Measurements from ENCODE around the gene KIAA0513. TPM values are rescaled to one million over a fixed set of nuclear protein-coding genes. Genes with fewer than 3 reads are reported as not detected.

Gene KIAA0513
- total RNA-seq, 1 experiment from 2014 or later = 2.9 TPM

- no peaks in the 10 kb centered on the region for H3K9me3 ChIP-seq (ENCODE audit: low read depth, low read length, poor library complexity, severe bottlenecking)
- BruUV-seq (replicated peaks) = no TSS peak
- POLR2A ChIA-PET (ENCODE audit: low non-redundant PET) = no interaction called here
- peaks cover 4% of the 10 kb centered on the region for H3K27me3 ChIP-seq (replicated peaks; ENCODE audit: insufficient read depth, low read depth, low read length, poor library complexity)
- no peak overlapping the region for H3K27ac ChIP-seq (ENCODE audit: low read depth, low read length, poor library complexity, severe bottlenecking)
- no peak for TF ChIP-seq EZH2 (IDR thresholded peaks at IDR 0.05; ENCODE audit: borderline replicate concordance, low read depth, low read length, poor library complexity, severe bottlenecking)
- TF ChIP-seq, protein P1, sequence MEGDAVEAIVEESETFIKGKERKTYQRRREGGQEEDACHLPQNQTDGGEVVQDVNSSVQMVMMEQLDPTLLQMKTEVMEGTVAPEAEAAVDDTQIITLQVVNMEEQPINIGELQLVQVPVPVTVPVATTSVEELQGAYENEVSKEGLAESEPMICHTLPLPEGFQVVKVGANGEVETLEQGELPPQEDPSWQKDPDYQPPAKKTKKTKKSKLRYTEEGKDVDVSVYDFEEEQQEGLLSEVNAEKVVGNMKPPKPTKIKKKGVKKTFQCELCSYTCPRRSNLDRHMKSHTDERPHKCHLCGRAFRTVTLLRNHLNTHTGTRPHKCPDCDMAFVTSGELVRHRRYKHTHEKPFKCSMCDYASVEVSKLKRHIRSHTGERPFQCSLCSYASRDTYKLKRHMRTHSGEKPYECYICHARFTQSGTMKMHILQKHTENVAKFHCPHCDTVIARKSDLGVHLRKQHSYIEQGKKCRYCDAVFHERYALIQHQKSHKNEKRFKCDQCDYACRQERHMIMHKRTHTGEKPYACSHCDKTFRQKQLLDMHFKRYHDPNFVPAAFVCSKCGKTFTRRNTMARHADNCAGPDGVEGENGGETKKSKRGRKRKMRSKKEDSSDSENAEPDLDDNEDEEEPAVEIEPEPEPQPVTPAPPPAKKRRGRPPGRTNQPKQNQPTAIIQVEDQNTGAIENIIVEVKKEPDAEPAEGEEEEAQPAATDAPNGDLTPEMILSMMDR (conservative IDR thresholded peaks at IDR 0.05; ENCODE audit: low read depth, low read length) = no peak
- DNase-seq (ENCODE audit: low spot score) = no peak
- CTCF ChIA-PET = no interaction called here
- no peaks in the 10 kb centered on the region for H3K36me3 ChIP-seq (ENCODE audit: insufficient read depth, low read length, poor library complexity, severe bottlenecking)
- intact Hi-C loops (cut with micrococcal nuclease; ENCODE audit: unreplicated experiment) = loop anchor here (2.0 kb wide), 1 partner anchor 58 kb away; no protein-coding TSS in a partner anchor
- peaks cover 23% of the 10 kb centered on the region for H3K4me1 ChIP-seq (ENCODE audit: insufficient read depth, low read length, poor library complexity, severe bottlenecking)
- H3K4me3 ChIP-seq (ENCODE audit: low read depth, low read length, poor library complexity, severe bottlenecking) = peak overlapping the region; percentile 97
Observed at GRCh38 chr16:85028685-85029407, 1.3 kb downstream of the KIAA0513 start.

DNA sequence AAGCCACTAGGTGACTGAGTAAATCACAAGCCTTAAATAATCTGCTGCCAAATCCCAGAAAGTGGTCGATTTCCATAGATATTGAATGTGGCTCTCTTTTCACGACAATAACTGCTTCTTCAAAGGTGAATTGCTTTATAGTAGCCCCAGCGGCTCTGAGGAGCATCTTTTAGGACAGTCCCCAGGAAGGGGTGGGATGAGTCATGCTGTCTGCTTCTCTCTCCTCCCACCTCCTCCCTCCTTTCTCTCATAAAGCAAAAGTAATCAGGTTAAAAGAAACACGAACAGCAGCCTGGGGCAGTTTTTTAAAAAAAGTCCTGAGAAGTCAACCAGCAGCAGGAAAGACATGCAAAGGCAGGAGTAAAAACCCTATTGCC is 1.8 kb downstream of the KIAA0513 start:
- DNase-seq (ENCODE audit: low spot score) = peak; percentile 46
- Histone ChIP-seq H3K27me3 (replicated peaks; ENCODE audit: insufficient read depth, low read depth, low read length, poor library complexity) (peaks cover 4% of the 10 kb centered on the region), H3K27ac (ENCODE audit: low read depth, low read length, poor library complexity, severe bottlenecking) (no peak overlapping the region), H3K36me3 (ENCODE audit: insufficient read depth, low read length, poor library complexity, severe bottlenecking) (no peaks in the 10 kb centered on the region), H3K4me3 (ENCODE audit: low read depth, low read length, poor library complexity, severe bottlenecking) (peak overlapping the region; percentile 97), H3K9me3 (ENCODE audit: low read depth, low read length, poor library complexity, severe bottlenecking) (no peaks in the 10 kb centered on the region), H3K4me1 (ENCODE audit: insufficient read depth, low read length, poor library complexity, severe bottlenecking) (peaks cover 23% of the 10 kb centered on the region)
- no TSS peak for BruUV-seq (replicated peaks)
- ChIA-PET POLR2A (ENCODE audit: low non-redundant PET) (no interaction called here), CTCF (no interaction called here)
- intact Hi-C loops (cut with micrococcal nuclease; ENCODE audit: unreplicated experiment) = loop anchor here (2.0 kb wide), 1 partner anchor 57 kb away; no protein-coding TSS in a partner anchor
- no peak for TF ChIP-seq EZH2 (IDR thresholded peaks at IDR 0.05; ENCODE audit: borderline replicate concordance, low read depth, low read length, poor library complexity, severe bottlenecking)
- TF ChIP-seq, protein P1 (conservative IDR thresholded peaks at IDR 0.05; ENCODE audit: low read depth, low read length) = no peak

DNA sequence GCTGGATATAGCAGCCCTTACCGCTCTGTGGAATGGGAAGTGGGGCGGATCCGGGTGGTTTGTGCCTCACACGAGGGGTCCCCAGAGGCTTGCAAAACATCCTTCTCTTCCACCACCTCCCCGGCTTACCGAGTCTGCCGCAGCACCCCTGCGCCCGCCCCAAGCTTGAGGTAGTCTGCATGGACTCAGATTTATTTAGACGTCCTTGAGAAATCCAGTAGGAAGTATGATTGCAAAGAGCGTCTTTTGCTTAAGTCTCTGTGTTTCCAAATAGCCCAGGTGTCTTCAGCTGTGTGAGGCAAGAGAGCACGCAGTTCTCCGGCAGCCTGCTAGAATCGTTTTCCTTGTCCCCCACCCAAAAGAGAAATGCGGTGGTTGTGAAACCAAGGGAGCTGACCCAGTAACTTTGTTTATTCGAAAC is 2.4 kb downstream of the KIAA0513 start:
- TF ChIP-seq EZH2 (IDR thresholded peaks at IDR 0.05; ENCODE audit: borderline replicate concordance, low read depth, low read length, poor library complexity, severe bottlenecking) = no peak
- TF ChIP-seq, protein P1 (conservative IDR thresholded peaks at IDR 0.05; ENCODE audit: low read depth, low read length) = no peak
- ChIA-PET POLR2A (ENCODE audit: low non-redundant PET) (no interaction called here), CTCF (interaction anchor here (0.5 to 1.0 kb wide), 2 partner anchors 56 to 78 kb away, joined by 3 to 5 read pairs; no protein-coding TSS in a partner anchor)
- H3K9me3 ChIP-seq (ENCODE audit: low read depth, low read length, poor library complexity, severe bottlenecking) = no peaks in the 10 kb centered on the region
- peaks cover 4% of the 10 kb centered on the region for H3K27me3 ChIP-seq (replicated peaks; ENCODE audit: insufficient read depth, low read depth, low read length, poor library complexity)
- H3K27ac ChIP-seq (ENCODE audit: low read depth, low read length, poor library complexity, severe bottlenecking) = no peak overlapping the region
- intact Hi-C loops (cut with micrococcal nuclease; ENCODE audit: unreplicated experiment) = loop anchor here (2.0 kb wide), 1 partner anchor 57 kb away; no protein-coding TSS in a partner anchor
- H3K4me3 ChIP-seq (ENCODE audit: low read depth, low read length, poor library complexity, severe bottlenecking) = no peak overlapping the region
- no TSS peak for BruUV-seq (replicated peaks)
- H3K4me1 ChIP-seq (ENCODE audit: insufficient read depth, low read length, poor library complexity, severe bottlenecking) = peaks cover 23% of the 10 kb centered on the region
- DNase-seq (ENCODE audit: low spot score) = no peak
- H3K36me3 ChIP-seq (ENCODE audit: insufficient read depth, low read length, poor library complexity, severe bottlenecking) = no peaks in the 10 kb centered on the region
